T-helper 2 cell treated with Interferon-gamma antibody and Interleukin-4, amounts not matched to agents 5 μg/mL and 100 μg/mL, for 36 hours (primary cell): ENCODE measurements around the gene RIT2.

ENCODE experiments used
- DNase-seq: peaks from one replicate; pipeline ENCODE4 v3.0.0; 2021; ENCODE audit warnings: low spot score
- H3K27ac Mint-ChIP-seq: one replicate; pipeline ENCODE4 v1.8.0; 2021; ENCODE audit warnings: mild to moderate bottlenecking, mixed read lengths
- H3K27me3 Mint-ChIP-seq: one replicate; pipeline ENCODE4 v1.8.0; 2021; ENCODE audit warnings: low read depth, mixed read lengths
- H3K36me3 Mint-ChIP-seq: one replicate; pipeline ENCODE4 v1.8.0; 2021; ENCODE audit warnings: low read depth, mixed read lengths
- H3K4me1 Mint-ChIP-seq: one replicate; pipeline ENCODE4 v1.8.0; 2021; ENCODE audit warnings: low read depth, mixed read lengths
- H3K4me3 Mint-ChIP-seq: one replicate; pipeline ENCODE4 v1.8.0; 2022; ENCODE audit warnings: mild to moderate bottlenecking, moderate library complexity, mixed read lengths
- H3K9me3 Mint-ChIP-seq: one replicate; pipeline ENCODE4 v1.8.0; 2021; ENCODE audit warnings: mixed read lengths

The RIT2 gene

DNA sequence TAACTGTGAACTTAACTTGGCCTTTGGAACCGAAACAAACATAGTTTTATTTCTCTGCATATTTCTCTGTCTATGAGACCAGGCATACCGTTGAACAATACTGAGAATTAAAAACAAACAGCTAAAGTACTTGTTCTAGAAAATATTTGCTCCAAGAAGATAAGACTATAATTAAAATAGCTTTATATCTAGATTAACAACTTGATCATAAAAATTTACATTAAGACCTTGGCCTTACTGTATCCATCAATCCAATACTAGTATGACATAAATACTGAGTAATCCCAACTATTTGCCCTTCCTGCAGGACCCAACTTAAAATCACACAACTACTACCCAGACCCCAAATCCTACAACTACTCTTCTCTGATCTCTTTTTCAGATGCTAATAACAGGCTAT, 260.9 kb downstream of the RIT2 start:
- Mint-ChIP-seq H3K9me3 (peaks cover 7% of the 10 kb centered on the region), H3K27ac (no peak overlapping the region), H3K4me3 (no peak overlapping the region), H3K4me1 (no peaks in the 10 kb centered on the region), H3K36me3 (no peaks in the 10 kb centered on the region), H3K27me3 (no peaks in the 10 kb centered on the region)
- no peak for DNase-seq

DNA sequence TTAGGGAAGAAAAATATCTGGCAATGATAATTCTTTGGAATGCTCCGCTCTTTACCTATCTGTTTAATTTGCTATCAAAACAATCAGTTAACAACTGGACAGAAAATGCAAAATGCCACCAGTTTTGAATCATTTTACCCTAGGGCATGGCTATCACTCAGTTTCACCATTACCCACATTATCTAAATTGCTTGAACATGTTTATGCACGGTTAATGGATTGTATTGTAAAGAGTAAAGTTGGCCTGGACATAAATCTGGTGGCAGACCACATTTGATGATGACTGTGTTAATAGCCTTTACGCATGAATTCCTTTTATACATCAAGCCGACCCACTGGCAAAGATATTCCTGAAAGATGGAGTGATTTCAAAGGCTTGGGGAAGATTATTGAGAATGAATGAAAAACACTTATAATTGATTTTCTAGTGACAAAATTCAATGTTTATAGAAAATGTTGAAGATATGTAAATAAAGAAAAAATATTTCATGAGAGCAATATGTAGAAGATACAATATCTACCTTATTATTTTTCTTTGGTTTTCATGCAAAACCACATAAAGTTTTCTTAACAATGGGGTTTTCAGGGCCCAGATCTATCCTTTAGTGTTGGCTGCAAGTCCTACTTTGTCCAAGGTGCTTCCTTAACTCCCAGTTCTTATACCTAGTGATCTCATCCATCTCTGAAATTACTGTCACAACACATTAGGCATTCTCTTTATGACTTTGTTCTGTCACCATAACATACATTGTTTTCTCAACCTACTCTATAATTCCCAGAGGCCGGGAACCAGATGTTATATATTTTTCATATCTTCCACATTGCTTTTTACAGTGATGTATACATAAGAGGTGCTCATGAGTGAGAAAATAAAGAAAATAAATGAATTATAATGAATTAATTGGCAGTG, 265.1 kb downstream of the RIT2 start:
- H3K27ac Mint-ChIP-seq: no peak overlapping the region
- no peak overlapping the region for H3K4me3 Mint-ChIP-seq
- H3K9me3 Mint-ChIP-seq: peaks cover 4% of the 10 kb centered on the region
- no peaks in the 10 kb centered on the region for H3K27me3 Mint-ChIP-seq
- no peak for DNase-seq
- no peaks in the 10 kb centered on the region for H3K36me3 Mint-ChIP-seq
- no peaks in the 10 kb centered on the region for H3K4me1 Mint-ChIP-seq

DNA sequence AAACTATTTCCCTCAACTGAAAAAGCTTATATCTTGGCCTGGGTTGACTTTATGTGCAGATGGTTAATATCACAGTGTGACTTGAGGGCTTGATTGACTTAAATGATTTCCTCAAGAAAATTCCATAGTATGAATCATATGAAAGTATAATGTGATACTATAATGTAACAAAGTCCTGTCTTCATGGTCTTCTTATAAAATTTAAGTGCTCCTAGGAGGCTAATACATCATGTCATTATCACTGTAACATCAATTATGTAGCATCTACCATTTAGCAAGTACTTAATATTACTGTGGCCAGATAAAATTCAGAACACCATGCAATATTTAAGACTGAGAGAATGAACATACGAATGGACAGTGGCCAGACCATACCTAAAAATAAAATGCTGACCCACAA, 276.1 kb downstream of the RIT2 start:
- no peak overlapping the region for H3K4me3 Mint-ChIP-seq
- H3K9me3 Mint-ChIP-seq: peaks cover 22% of the 10 kb centered on the region
- no peak for DNase-seq
- no peak overlapping the region for H3K27ac Mint-ChIP-seq
- no peaks in the 10 kb centered on the region for H3K36me3 Mint-ChIP-seq
- no peaks in the 10 kb centered on the region for H3K4me1 Mint-ChIP-seq
- H3K27me3 Mint-ChIP-seq: no peaks in the 10 kb centered on the region

DNA sequence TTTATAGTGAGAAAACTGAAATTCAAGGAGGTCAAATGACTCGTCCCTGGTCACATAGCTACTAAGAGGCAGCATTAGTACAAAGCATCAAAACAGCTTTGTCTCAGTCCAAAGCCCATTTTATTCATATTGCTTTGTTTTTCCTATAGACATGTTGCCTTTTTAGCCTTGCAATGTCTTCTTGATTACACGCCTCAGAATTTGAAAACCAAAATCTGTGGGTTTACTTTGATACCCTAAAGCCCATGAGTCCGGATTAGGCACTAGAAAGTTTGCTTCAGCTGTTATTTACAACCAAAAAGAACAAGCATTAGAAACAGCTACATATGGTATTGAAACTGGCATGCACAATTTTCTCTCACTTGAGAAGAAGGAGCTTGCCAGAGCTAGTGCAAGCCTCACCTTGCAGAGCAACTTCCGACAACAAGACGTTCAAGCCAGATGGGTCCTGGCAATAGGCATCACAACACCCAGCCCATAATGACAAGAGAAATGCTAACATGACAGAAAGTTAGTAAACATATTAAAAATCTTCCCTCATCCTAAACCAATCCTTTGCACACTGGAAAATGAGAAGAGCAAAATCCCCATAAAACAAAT, 276.8 kb downstream of the RIT2 start:
- H3K4me3 Mint-ChIP-seq: no peak overlapping the region
- H3K4me1 Mint-ChIP-seq: no peaks in the 10 kb centered on the region
- H3K36me3 Mint-ChIP-seq: no peaks in the 10 kb centered on the region
- no peaks in the 10 kb centered on the region for H3K27me3 Mint-ChIP-seq
- peaks cover 18% of the 10 kb centered on the region for H3K9me3 Mint-ChIP-seq
- H3K27ac Mint-ChIP-seq: no peak overlapping the region
- no peak for DNase-seq

DNA sequence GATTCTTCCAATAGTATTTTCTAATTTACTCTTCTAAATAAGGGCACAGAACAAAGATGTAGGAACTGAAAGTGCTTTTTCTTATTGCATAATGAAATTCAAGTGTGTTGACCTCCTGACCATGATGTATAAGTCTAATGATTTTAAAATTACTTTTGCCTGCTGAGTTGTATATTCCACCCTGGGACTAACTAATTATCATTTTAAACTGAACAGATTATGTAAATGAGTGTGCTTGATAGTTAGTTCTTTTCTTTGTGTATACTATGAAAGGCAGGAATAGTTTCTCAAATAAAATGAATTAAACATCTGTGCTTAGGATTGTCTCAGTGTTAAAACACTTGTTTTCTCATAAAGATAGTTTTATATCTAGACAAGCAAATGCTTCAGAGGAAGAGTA, 284.5 kb downstream of the RIT2 start:
- Mint-ChIP-seq H3K27ac (no peak overlapping the region), H3K36me3 (no peaks in the 10 kb centered on the region), H3K9me3 (peaks cover 19% of the 10 kb centered on the region), H3K27me3 (no peaks in the 10 kb centered on the region), H3K4me3 (no peak overlapping the region), H3K4me1 (no peaks in the 10 kb centered on the region)
- DNase-seq: no peak

DNA sequence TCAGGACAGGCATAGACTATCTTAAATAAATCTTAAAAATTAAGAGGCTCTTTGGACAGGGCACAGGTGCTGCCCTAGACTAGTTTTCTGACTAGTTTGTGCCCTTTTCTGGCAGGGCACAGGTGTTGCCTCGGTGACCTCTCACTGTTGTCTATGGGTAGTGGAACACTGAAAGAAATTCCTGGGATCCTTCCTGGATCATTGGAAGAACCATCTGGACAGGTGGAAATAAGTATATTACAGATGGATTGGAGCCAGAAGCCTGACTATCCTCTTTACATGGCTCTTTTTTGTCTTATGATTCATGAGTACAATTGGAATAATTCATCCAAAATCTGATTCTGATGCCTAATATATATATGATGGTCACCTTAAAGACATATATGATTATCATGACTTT, 286.6 kb downstream of the RIT2 start:
- Mint-ChIP-seq H3K4me3 (no peak overlapping the region), H3K9me3 (peaks cover 19% of the 10 kb centered on the region), H3K27ac (no peak overlapping the region), H3K4me1 (no peaks in the 10 kb centered on the region), H3K36me3 (no peaks in the 10 kb centered on the region), H3K27me3 (no peaks in the 10 kb centered on the region)
- no peak for DNase-seq

DNA sequence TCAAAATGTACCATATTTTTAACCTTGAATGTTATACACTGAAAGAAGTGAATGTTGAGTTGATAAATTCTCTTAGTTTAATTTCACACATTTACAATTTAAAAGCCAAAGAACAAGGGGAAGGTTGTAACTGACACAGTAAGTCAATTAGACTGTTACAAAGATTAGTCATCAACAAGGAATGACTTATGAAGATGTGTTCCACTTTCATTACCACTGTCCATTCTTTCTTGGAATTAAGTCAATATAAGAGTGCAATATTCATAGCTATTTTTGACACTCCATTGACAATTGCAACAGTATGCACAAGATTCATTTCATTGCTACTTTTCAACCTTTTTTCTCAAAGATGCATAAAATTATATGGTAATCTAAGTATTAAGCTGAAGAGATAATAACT, 291.3 kb downstream of the RIT2 start:
- Mint-ChIP-seq H3K9me3 (peaks cover 6% of the 10 kb centered on the region), H3K27me3 (no peaks in the 10 kb centered on the region), H3K36me3 (no peaks in the 10 kb centered on the region), H3K4me1 (no peaks in the 10 kb centered on the region), H3K27ac (no peak overlapping the region), H3K4me3 (no peak overlapping the region)
- no peak for DNase-seq

DNA sequence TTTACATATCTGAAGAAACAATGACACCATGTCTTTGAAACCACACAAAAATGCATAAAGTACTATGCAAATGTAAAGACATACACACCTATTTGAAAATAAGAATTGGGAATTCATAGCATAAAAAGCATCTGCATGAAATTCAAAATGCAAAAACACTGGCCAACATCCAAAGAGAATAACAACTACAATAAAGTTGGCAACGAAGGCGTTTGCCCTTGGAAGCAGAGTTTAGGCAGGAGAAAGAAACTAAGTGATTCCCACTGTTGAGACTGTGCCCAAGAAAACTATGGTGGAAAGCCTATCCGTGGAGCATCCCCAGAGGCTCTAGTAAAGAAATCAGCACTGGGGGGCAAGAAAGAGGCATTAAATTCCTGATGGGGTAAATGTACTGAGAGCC, 292.8 kb downstream of the RIT2 start:
- Mint-ChIP-seq H3K4me3 (no peak overlapping the region), H3K36me3 (no peaks in the 10 kb centered on the region), H3K27me3 (no peaks in the 10 kb centered on the region), H3K4me1 (no peaks in the 10 kb centered on the region), H3K27ac (no peak overlapping the region), H3K9me3 (peaks cover 6% of the 10 kb centered on the region)
- no peak for DNase-seq

DNA sequence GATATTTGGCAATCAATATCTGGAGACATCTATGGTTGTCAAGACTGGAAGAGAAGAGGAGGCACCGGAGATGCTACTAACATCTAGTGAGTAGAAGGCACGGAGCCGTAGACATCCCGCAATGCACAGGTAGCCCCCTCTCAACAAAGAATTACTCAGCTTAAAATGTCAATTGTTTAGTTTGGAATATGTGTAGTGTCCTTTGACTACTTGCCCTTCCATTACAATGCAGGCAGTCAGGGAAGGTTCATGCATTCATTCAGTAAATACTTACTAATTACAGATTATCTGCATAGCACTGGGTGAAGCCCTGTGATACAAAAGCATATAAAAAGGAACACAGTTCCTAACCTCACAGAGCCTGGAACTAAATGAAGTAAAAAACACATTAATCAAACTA, 294.0 kb downstream of the RIT2 start:
- no peaks in the 10 kb centered on the region for H3K36me3 Mint-ChIP-seq

DNA sequence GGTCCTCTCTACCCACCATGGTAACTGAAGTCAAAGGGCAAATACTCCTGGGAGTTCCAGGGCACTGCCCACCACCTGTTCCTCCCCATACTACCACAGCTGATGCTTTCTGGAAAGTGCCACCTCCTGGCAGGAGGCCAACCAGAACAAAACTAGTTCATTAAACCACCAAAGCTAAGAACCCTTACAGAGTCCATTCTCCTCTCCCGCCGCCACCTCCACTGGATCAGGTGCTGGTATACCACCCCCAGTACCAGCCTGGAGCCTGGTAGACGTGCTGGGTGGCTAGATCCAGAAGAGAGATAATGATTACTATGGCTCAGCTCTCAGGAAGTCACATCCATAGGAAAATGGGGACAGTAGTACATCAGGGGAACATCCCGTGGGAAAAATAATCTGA, 300.9 kb downstream of the RIT2 start:
- no peak overlapping the region for H3K27ac Mint-ChIP-seq
- no peaks in the 10 kb centered on the region for H3K27me3 Mint-ChIP-seq
- peaks cover 22% of the 10 kb centered on the region for H3K9me3 Mint-ChIP-seq
- H3K36me3 Mint-ChIP-seq: no peaks in the 10 kb centered on the region
- H3K4me3 Mint-ChIP-seq: no peak overlapping the region
- H3K4me1 Mint-ChIP-seq: no peaks in the 10 kb centered on the region
- no peak for DNase-seq

More for the DNA sequence above, 294.0 kb downstream of the RIT2 start:
- Mint-ChIP-seq H3K27me3 (no peaks in the 10 kb centered on the region), H3K4me3 (no peak overlapping the region), H3K4me1 (no peaks in the 10 kb centered on the region), H3K27ac (no peak overlapping the region), H3K9me3 (peaks cover 10% of the 10 kb centered on the region)
- DNase-seq: no peak

DNA sequence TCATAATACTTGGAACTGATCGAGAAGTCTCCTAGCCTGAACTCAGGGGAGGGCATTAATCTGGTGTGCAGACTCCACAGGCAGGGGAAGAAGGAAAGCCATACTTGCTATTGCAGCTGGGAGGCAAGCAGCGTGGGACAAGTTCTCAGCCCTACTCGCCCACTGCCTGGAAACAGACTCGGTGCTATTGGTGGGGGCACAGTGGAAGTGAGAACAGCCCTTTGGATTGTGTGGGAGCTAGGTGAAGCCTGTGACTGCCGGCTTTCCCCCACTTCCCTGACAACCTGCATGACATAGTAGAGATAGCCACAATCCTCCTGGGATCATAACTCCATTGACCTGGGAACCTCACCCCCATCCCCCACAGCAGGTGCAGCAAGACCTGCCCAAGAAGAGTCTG, 301.3 kb downstream of the RIT2 start:
- Mint-ChIP-seq H3K4me3 (no peak overlapping the region), H3K36me3 (no peaks in the 10 kb centered on the region), H3K4me1 (no peaks in the 10 kb centered on the region), H3K9me3 (peaks cover 22% of the 10 kb centered on the region), H3K27ac (no peak overlapping the region), H3K27me3 (no peaks in the 10 kb centered on the region)
- DNase-seq: no peak

DNA sequence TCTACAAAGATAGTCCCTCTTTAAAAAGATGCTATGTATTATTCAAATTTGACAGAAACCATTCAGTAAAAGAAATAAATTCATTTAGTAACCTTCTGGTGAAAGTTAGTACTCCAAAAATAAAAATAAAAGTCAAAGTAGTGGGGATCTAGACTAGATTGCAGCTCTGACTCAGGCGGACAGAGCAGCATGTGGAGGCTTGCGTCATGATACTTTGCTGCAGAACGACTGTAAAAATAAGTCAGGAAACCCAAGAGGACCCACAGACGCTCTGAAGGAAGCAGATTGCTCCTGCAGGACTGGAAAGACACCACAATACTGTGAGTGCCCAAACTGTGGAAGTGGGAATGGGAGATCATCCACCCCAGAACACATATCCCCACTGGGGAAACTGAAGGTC, 301.9 kb downstream of the RIT2 start:
- Mint-ChIP-seq H3K4me1 (no peaks in the 10 kb centered on the region), H3K36me3 (no peaks in the 10 kb centered on the region), H3K4me3 (no peak overlapping the region), H3K27me3 (no peaks in the 10 kb centered on the region), H3K9me3 (peaks cover 22% of the 10 kb centered on the region), H3K27ac (no peak overlapping the region)
- no peak for DNase-seq

DNA sequence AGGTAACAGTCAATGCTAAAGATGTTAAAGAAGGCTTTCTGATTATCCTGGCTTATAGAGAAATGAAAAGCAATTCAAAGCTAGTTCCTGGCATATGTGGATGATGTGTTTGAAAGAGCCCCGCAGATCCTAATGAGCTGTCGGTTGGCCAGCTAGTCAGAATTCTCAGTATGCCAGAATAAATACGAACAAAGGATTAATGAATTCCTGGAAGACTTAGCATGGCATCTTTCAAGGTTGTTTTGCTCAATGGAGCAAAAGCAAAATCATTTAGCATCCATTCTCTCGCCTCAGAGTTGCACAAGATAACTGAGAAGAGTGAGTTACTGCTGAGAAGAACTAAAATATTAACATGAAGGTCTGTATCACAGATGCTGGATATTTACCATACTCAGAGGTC, 307.6 kb downstream of the RIT2 start:
- no peak overlapping the region for H3K4me3 Mint-ChIP-seq
- H3K9me3 Mint-ChIP-seq: peaks cover 7% of the 10 kb centered on the region
- DNase-seq: no peak
- H3K4me1 Mint-ChIP-seq: no peaks in the 10 kb centered on the region
- no peaks in the 10 kb centered on the region for H3K27me3 Mint-ChIP-seq
- no peaks in the 10 kb centered on the region for H3K36me3 Mint-ChIP-seq
- no peak overlapping the region for H3K27ac Mint-ChIP-seq

DNA sequence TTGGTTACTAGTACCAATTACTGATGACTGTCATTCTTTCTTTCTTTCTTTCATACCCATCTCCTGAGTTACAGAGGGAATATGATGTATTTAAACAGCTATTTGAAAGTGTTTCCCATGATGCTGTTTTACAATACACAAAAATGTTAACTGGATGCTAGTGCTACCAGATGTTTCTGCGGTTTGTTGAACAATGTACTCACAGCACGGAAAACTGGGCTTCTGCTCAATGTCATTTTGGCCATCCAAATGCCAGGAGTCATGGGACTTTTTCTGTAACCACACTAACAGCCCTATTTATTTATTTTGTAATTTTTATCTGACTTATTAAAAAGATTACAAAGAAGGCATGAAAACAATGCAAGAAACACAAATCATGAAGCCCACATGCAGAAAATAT, 313.8 kb downstream of the RIT2 start:
- DNase-seq: no peak
- no peaks in the 10 kb centered on the region for H3K27me3 Mint-ChIP-seq
- no peak overlapping the region for H3K4me3 Mint-ChIP-seq

More for the DNA sequence above, 313.8 kb downstream of the RIT2 start:
- Mint-ChIP-seq H3K27ac (no peak overlapping the region), H3K36me3 (no peaks in the 10 kb centered on the region), H3K4me1 (no peaks in the 10 kb centered on the region), H3K9me3 (peaks cover 7% of the 10 kb centered on the region)
